K562 (cell line): ENCODE results near the gene P2RY11.

Experiments
- ELK1 ChIP-seq: sonication (generic); formaldehyde crosslinking; IDR thresholded peaks from 2 replicates; pipeline ENCODE4 v1.8.1; 2022; ENCODE audit warnings: missing genetic modification reagents
- EP300 ChIP-seq: IDR thresholded peaks from 2 replicates; pipeline ENCODE4 v1.6.1; 2012; ENCODE audit warnings: low read length, improper control_type of control experiment
- ESRRA ChIP-seq: fragments of 450-650 bp; IDR thresholded peaks from 2 replicates; pipeline ENCODE4 v1.6.1; 2014; ENCODE audit warnings: low read depth, mild to moderate bottlenecking, moderate library complexity, borderline replicate concordance
- HES1 ChIP-seq: fragments of 450-650 bp; IDR thresholded peaks from 2 replicates; pipeline ENCODE4 v1.6.1; 2016; ENCODE audit warnings: low read depth, mild to moderate bottlenecking, moderate library complexity
- HMG20A ChIP-seq: fragments of 450-650 bp; formaldehyde crosslinking; conservative IDR thresholded peaks from 2 replicates; pipeline ENCODE4 v1.4.0; 2020; ENCODE audit warnings: mild to moderate bottlenecking, mixed read lengths
- MYC ChIP-seq, 2 experiments: fragments of 250-450 bp in 1 of 2; sonication (Bioruptor Pico) in 1 of 2; IDR thresholded peaks; 2 replicates each; pipeline versions ENCODE4 v1.5.1 to v1.6.1; 2012 to 2021; ENCODE audit warnings: low read depth in 2 of 2, borderline replicate concordance in 1 of 2, improper control_type of control experiment in 1 of 2, low read length in 1 of 2, mild to moderate bottlenecking in 1 of 2, moderate library complexity in 1 of 2
- RBM34 ChIP-seq: fragments of 200-400 bp; formaldehyde crosslinking; IDR thresholded peaks from 2 replicates; pipeline ENCODE4 v1.6.1; 2018; ENCODE audit warnings: low read length, borderline replicate concordance; ENCODE audit not compliant: insufficient read depth
- RNF2 ChIP-seq: sonication (generic); IDR thresholded peaks from 2 replicates; pipeline ENCODE4 v1.6.1; 2016
- THAP7 ChIP-seq: fragments of 250-450 bp; sonication (Bioruptor Pico); IDR thresholded peaks from 2 replicates; pipeline ENCODE4 v1.5.0; 2021
- USF2 ChIP-seq: sonication (generic); formaldehyde crosslinking; IDR thresholded peaks from 2 replicates; pipeline ENCODE4 v1.5.0; 2020; ENCODE audit warnings: missing genetic modification reagents
- ZNF3 ChIP-seq: fragments of 250-450 bp; sonication (Bioruptor Pico); IDR thresholded peaks from 2 replicates; pipeline ENCODE4 v1.5.0; 2021; ENCODE audit warnings: mild to moderate bottlenecking, moderate library complexity
- ZNF586 ChIP-seq: fragments of 450-650 bp; formaldehyde crosslinking; conservative IDR thresholded peaks from 2 replicates; pipeline ENCODE4 v1.4.0; 2020; ENCODE audit warnings: mild to moderate bottlenecking, moderate library complexity

GRCh38 chr19:10151521-10151920 is 40.0 kb downstream of the P2RY11 start:
- TF ChIP-seq RBM34 (no peak), USF2 (CRISPR knock-in tag) (no peak), RNF2 (no peak), THAP7 (CRISPR knock-in tag) (no peak), EP300 (no peak), HES1 (no peak), ZNF3 (CRISPR knock-in tag) (no peak), ZNF586 (CRISPR knock-in tag) (no peak), MYC (IDR thresholded peaks at IDR 0.05; ENCODE audit: low read depth, low read length) (no peak), MYC (CRISPR knock-in tag; IDR thresholded peaks at IDR 0.05; ENCODE audit: borderline replicate concordance, low read depth) (no peak), ELK1 (no peak), HMG20A (CRISPR knock-in tag) (no peak), ESRRA (no peak)
